ENCODE data around the gene HEPHL1. TPM values are rescaled to one million over a fixed set of nuclear protein-coding genes. Genes with fewer than 3 reads are reported as not detected.

Gene HEPHL1
- total RNA-seq, 4 donors from 2014 or later = not detected

GRCh38 chr11:94140154-94140655 is 119.1 kb downstream of the HEPHL1 start:
- Histone ChIP-seq H3K27me3 (no peaks in the 10 kb centered on the region), H3K9me3 (no peaks in the 10 kb centered on the region), H3K4me1 (peaks cover 4 to 41% (median 16%) of the 10 kb centered on the region in 4 donors), H3K4me3 (no peak overlapping the region), H3K36me3 (no peaks in the 10 kb centered on the region), H3K27ac (peak overlapping the region; percentile 7 to 43 (median 15))
- no peak for DNase-seq
- in situ Hi-C loops (cut with MboI; ENCODE audit: low pct_ligation_motif_present in 1 of 4, low pct_unique_long_range_greater_than_20kb in 1 of 4, low sequenced_read_pairs in 3 of 4) (no loop called here), intact Hi-C loops (cut with DNase I; ENCODE audit: low total_unique reads) (no loop called here)
- TF ChIP-seq POLR2AphosphoS5 (IDR thresholded peaks at IDR 0.05) = no peak
- no peak for TF ChIP-seq CTCF (IDR thresholded peaks at IDR 0.05)
- no peak for TF ChIP-seq EP300 (IDR thresholded peaks at IDR 0.05; ENCODE audit: low read depth)
- TF ChIP-seq POLR2A (IDR thresholded peaks at IDR 0.05) = no peak
- 50 to 62% methylated on average over 1 to 2 of the region's 2 CpGs for WGBS, 2 donors (ENCODE audit: low coverage in 1 of 2)

GRCh38 chr11:94141511-94142307 is 120.6 kb downstream of the HEPHL1 start:
- Histone ChIP-seq H3K36me3 (no peaks in the 10 kb centered on the region), H3K27me3 (no peaks in the 10 kb centered on the region), H3K27ac (no peak overlapping the region), H3K9me3 (no peaks in the 10 kb centered on the region), H3K4me3 (no peak overlapping the region), H3K4me1 (peaks cover 0 to 36% (median 10%) of the 10 kb centered on the region in 4 donors)
- in situ Hi-C loops (cut with MboI; ENCODE audit: low pct_ligation_motif_present in 1 of 4, low pct_unique_long_range_greater_than_20kb in 1 of 4, low sequenced_read_pairs in 3 of 4) (no loop called here), intact Hi-C loops (cut with DNase I; ENCODE audit: low total_unique reads) (no loop called here)
- 75 to 84% methylated on average over 1 to 11 of the region's 12 CpGs for WGBS, 2 donors (ENCODE audit: low coverage in 1 of 2)
- no peak for DNase-seq
- TF ChIP-seq POLR2A (IDR thresholded peaks at IDR 0.05) = no peak
- TF ChIP-seq CTCF (IDR thresholded peaks at IDR 0.05) = no peak
- no peak for TF ChIP-seq EP300 (IDR thresholded peaks at IDR 0.05; ENCODE audit: low read depth)
- no peak for TF ChIP-seq POLR2AphosphoS5 (IDR thresholded peaks at IDR 0.05)

- no peaks in the 10 kb centered on the region for H3K9me3 ChIP-seq
- H3K36me3 ChIP-seq = no peaks in the 10 kb centered on the region
- in situ Hi-C loops (cut with MboI; ENCODE audit: low pct_ligation_motif_present in 1 of 4, low pct_unique_long_range_greater_than_20kb in 1 of 4, low sequenced_read_pairs in 3 of 4) = no loop called here
- peaks cover 0 to 36% (median 10%) of the 10 kb centered on the region in 4 donors for H3K4me1 ChIP-seq
- no peak for DNase-seq
- intact Hi-C loops (cut with DNase I; ENCODE audit: low total_unique reads) = no loop called here
- H3K4me3 ChIP-seq = no peak overlapping the region
- TF ChIP-seq EP300 (IDR thresholded peaks at IDR 0.05; ENCODE audit: low read depth) (no peak), CTCF (IDR thresholded peaks at IDR 0.05) (no peak), POLR2AphosphoS5 (IDR thresholded peaks at IDR 0.05) (no peak), POLR2A (IDR thresholded peaks at IDR 0.05) (no peak)
- no peak overlapping the region for H3K27ac ChIP-seq
- WGBS, 2 donors (ENCODE audit: low coverage in 1 of 2) = 79 to 88% methylated on average over 6 to 7 of the region's 7 CpGs
- H3K27me3 ChIP-seq = no peaks in the 10 kb centered on the region
Measured at GRCh38 chr11:94142308-94143281, 121.4 kb downstream of the HEPHL1 start.

- in situ Hi-C loops (cut with MboI; ENCODE audit: low pct_ligation_motif_present in 1 of 4, low pct_unique_long_range_greater_than_20kb in 1 of 4, low sequenced_read_pairs in 3 of 4) = no loop called here
- 93% methylated on average over 3 of the region's 3 CpGs; no CpG with 5 or more reads in 1 of the 2 donors for WGBS, 2 donors (ENCODE audit: low coverage in 1 of 2)
Measured at GRCh38 chr11:94144216-94144615, 123.1 kb downstream of the HEPHL1 start.

More at GRCh38 chr11:94144216-94144615, 123.1 kb downstream of the HEPHL1 start:
- TF ChIP-seq EP300 (IDR thresholded peaks at IDR 0.05; ENCODE audit: low read depth) = no peak
- TF ChIP-seq POLR2A (IDR thresholded peaks at IDR 0.05) = no peak
- TF ChIP-seq POLR2AphosphoS5 (IDR thresholded peaks at IDR 0.05) = no peak
- TF ChIP-seq CTCF (IDR thresholded peaks at IDR 0.05) = no peak
- Histone ChIP-seq H3K4me1 (peaks cover 2 to 39% (median 14%) of the 10 kb centered on the region in 4 donors), H3K27me3 (no peaks in the 10 kb centered on the region), H3K4me3 (no peak overlapping the region), H3K27ac (no peak overlapping the region), H3K9me3 (no peaks in the 10 kb centered on the region), H3K36me3 (no peaks in the 10 kb centered on the region)
- DNase-seq = no peak
- intact Hi-C loops (cut with DNase I; ENCODE audit: low total_unique reads) = no loop called here
